Panc1 (cell line): ENCODE measurements around the gene OR52B6. TPM values are rescaled to one million over a fixed set of nuclear protein-coding genes. Genes with fewer than 3 reads are reported as not detected.
"Not testable (repeated sequence)": the region's sequence is repeated elsewhere in the genome, so short reads cannot be mapped to it uniquely, and the experiment has no call there.

Source experiments
- ATAC-seq: fragments of 200-7000 bp; cut with Tn5 transposase; 2 replicates; pipeline ENCODE4 v1.9.1; 2020; ENCODE audit warnings: mild to moderate bottlenecking, moderate library complexity
- BruUV-seq: library from RNA; stranded (reverse); fragments of 400-500 nt; replicated peaks from 2 replicates; lab custom pipeline; 2021; lab: Mats Ljungman, UMichigan
- CTCF ChIA-PET: fragments of 300-600 bp; sonication (Branson Sonifier 250); formaldehyde crosslinking; loops from one replicate; lab custom pipeline; 2022; ENCODE audit warnings: antibody characterized with exemption; lab: Charles Lee
- POLR2A ChIA-PET: fragments of 300-600 bp; sonication (Branson Sonifier 250); formaldehyde crosslinking; loops from one replicate; lab custom pipeline; 2022; ENCODE audit warnings: antibody characterized with exemption; lab: Charles Lee
- DNase-seq: peaks from one replicate; pipeline ENCODE4 v3.0.0-alpha.2; 2010; ENCODE audit warnings: low read depth, low spot score
- H3K27ac ChIP-seq: 2 replicates; pipeline ENCODE4 v1.5.1; 2011; ENCODE audit warnings: mild to moderate bottlenecking, low read length, inconsistent platforms
- H3K27me3 ChIP-seq: fragments of 200-500 bp; sonication (Bioruptor generic); 2 replicates; pipeline ENCODE4 v1.6.0; 2014; ENCODE audit warnings: low read length, inconsistent platforms; ENCODE audit not compliant: control insufficient read depth, insufficient read depth
- H3K36me3 ChIP-seq: fragments of 200-500 bp; sonication (Bioruptor generic); 2 replicates; pipeline ENCODE4 v1.5.1; 2014; ENCODE audit warnings: inconsistent platforms, mild to moderate bottlenecking, low read length, moderate library complexity; ENCODE audit not compliant: control insufficient read depth, insufficient read depth
- H3K4me1 ChIP-seq: 2 replicates; pipeline ENCODE4 v1.5.1; 2011; ENCODE audit warnings: inconsistent platforms, mild to moderate bottlenecking, low read length, moderate library complexity; ENCODE audit not compliant: control insufficient read depth, insufficient read depth
- H3K4me3 ChIP-seq, 2 experiments: 2 replicates each; pipeline ENCODE4 v1.5.1; 2011 to 2012; ENCODE audit warnings: low read depth in 2 of 2, low read length in 2 of 2, mild to moderate bottlenecking in 2 of 2, inconsistent platforms in 1 of 2, moderate library complexity in 1 of 2
- H3K9me3 ChIP-seq: fragments of 200-500 bp; sonication (Bioruptor generic); 2 replicates; pipeline ENCODE4 v1.5.1; 2014; ENCODE audit warnings: low read depth, mild to moderate bottlenecking, inconsistent platforms, low read length, moderate library complexity; ENCODE audit not compliant: control insufficient read depth, insufficient read depth
- CTCF ChIP-seq: fragments of 450-650 bp; IDR thresholded peaks from 2 replicates; pipeline ENCODE4 v1.5.1; 2017; ENCODE audit warnings: mild to moderate bottlenecking
- POLR2AphosphoS5 ChIP-seq: IDR thresholded peaks from 2 replicates; pipeline ENCODE4 v1.6.1; 2012; ENCODE audit warnings: mild to moderate bottlenecking, low read depth, low read length, moderate library complexity
- REST ChIP-seq, 2 experiments: IDR thresholded peaks; 2 replicates each; pipeline ENCODE4 v1.6.1; 2011 to 2012; ENCODE audit warnings: low read depth in 2 of 2, control low read depth in 1 of 2, low read length in 1 of 2, mild to moderate bottlenecking in 1 of 2, moderate library complexity in 1 of 2; ENCODE audit not compliant: insufficient read depth in 1 of 2
- SIN3A ChIP-seq: IDR thresholded peaks from 2 replicates; pipeline ENCODE4 v1.6.1; 2012; ENCODE audit warnings: low read depth, mild to moderate bottlenecking, low read length, moderate library complexity, borderline replicate concordance; ENCODE audit not compliant: insufficient read depth
- TCF7L2 ChIP-seq: IDR thresholded peaks from 2 replicates; pipeline ENCODE4 v1.6.1; 2011; ENCODE audit warnings: mild to moderate bottlenecking, low read depth, low read length, inconsistent platforms
- in situ Hi-C: cut with HindIII; loops from 2 replicates; pipeline ENCODE4 v1.10.0; 2016; ENCODE audit warnings: low sequenced_read_pairs, low pct_unique_long_range_greater_than_20kb
- intact Hi-C: fragments of 100-400 bp; cut with micrococcal nuclease; formaldehyde crosslinking; loops from one replicate; pipeline ENCODE4 v1.10.0; 2022; ENCODE audit not compliant: unreplicated experiment
- total RNA-seq: library from RNA; stranded (reverse); gene quantifications from one replicate; pipeline ENCODE4 v1.2.1, GENCODE V29; 2021; ENCODE audit not compliant: unreplicated experiment

OR52B6 gene
- total RNA-seq, 1 experiment from 2014 or later = not detected

GRCh38 chr11:5597953-5598352 is 17.3 kb downstream of the OR52B6 start:
- intact Hi-C loops = loop anchor here (5.0 kb wide), 1 partner anchor 89 kb away; the partner anchor contains the start of genes TRIM22 and TRIM5
- peaks cover 37% of the 10 kb centered on the region for H3K4me1 ChIP-seq
- ChIA-PET CTCF (no interaction called here), POLR2A (interaction anchor here (0.5 kb wide), 1 partner anchor 9 kb away, joined by 9 read pairs; no protein-coding TSS in a partner anchor)
- H3K27ac ChIP-seq = peak overlapping the region; percentile 87
- H3K27me3 ChIP-seq = no peaks in the 10 kb centered on the region
- H3K36me3 ChIP-seq = no peaks in the 10 kb centered on the region
- in situ Hi-C loops = no loop called here
- no TSS peak for BruUV-seq
- no peak for DNase-seq
- H3K9me3 ChIP-seq = no peaks in the 10 kb centered on the region
- H3K4me3 ChIP-seq = peak overlapping the region; percentile 77 to 97
- peak; percentile 39; the same call in 1 of the 2 replicates for ATAC-seq
- TF ChIP-seq POLR2AphosphoS5 = no peak
- TF ChIP-seq REST (IDR thresholded peaks at IDR 0.05; ENCODE audit: insufficient read depth in 1 of 2, low read depth in 2 of 2, low read length in 1 of 2) = no peak
- no peak for TF ChIP-seq SIN3A
- no peak for TF ChIP-seq TCF7L2
- TF ChIP-seq CTCF = no peak

- H3K27me3 ChIP-seq = no peaks in the 10 kb centered on the region
- H3K4me1 ChIP-seq = peaks cover 38% of the 10 kb centered on the region
- H3K27ac ChIP-seq = peak overlapping the region; percentile 86
- no peaks in the 10 kb centered on the region for H3K9me3 ChIP-seq
- H3K4me3 ChIP-seq = peak overlapping the region; percentile 23 to 24
- CTCF ChIA-PET = interaction anchor here (0.5 to 1.4 kb wide), 6 partner anchors 9 to 358 kb away, joined by 3 to 9 read pairs (median 4); partner anchors contain the start of genes OR52E5 and TRIM5
- BruUV-seq = no TSS peak
- POLR2A ChIA-PET = interaction anchor here (0.6 kb wide), 1 partner anchor 15 kb away, joined by 5 read pairs; no protein-coding TSS in a partner anchor
- H3K36me3 ChIP-seq = peaks cover 4% of the 10 kb centered on the region
- ATAC-seq (peak; percentile 86), DNase-seq (peak; percentile 82)
- intact Hi-C loops = loop anchor here (2.0 kb wide), 1 partner anchor 208 kb away; the partner anchor contains the start of gene OR52N2
- TF ChIP-seq CTCF (peak; percentile 98), POLR2AphosphoS5 (no peak), SIN3A (no peak), TCF7L2 (no peak), REST (IDR thresholded peaks at IDR 0.05; ENCODE audit: insufficient read depth in 1 of 2, low read depth in 2 of 2, low read length in 1 of 2) (no peak)
- in situ Hi-C loops = no loop called here
These were observed 19.7 kb downstream of the OR52B6 start for GRCh38 chr11:5600374-5600851.

- H3K4me3 ChIP-seq, POLR2A ChIA-PET, ATAC-seq, BruUV-seq, intact Hi-C loops, DNase-seq, H3K27me3 ChIP-seq, H3K27ac ChIP-seq, H3K9me3 ChIP-seq, in situ Hi-C loops: not testable (repeated sequence)
- peaks cover 14% of the 10 kb centered on the region for H3K36me3 ChIP-seq
- H3K4me1 ChIP-seq = peaks cover 37% of the 10 kb centered on the region
- CTCF ChIA-PET = interaction anchor here (1.0 kb wide), 1 partner anchor 83 kb away, joined by 5 read pairs; no protein-coding TSS in a partner anchor
These were observed 22.1 kb downstream of the OR52B6 start for GRCh38 chr11:5602791-5603190.
